Retinal pigment epithelial cell (primary cell): ENCODE measurements around the gene RB1.

Source experiments
- DNase-seq: peaks from one replicate; pipeline ENCODE4 v3.0.0-alpha.2; 2010; ENCODE audit warnings: low read depth
- H3K4me3 ChIP-seq: 2 replicates; pipeline ENCODE4 v1.5.1; 2011; ENCODE audit warnings: mild to moderate bottlenecking, low read length, control low read depth, moderate library complexity
- TF ChIP-seq, protein P1 (sequence below): conservative IDR thresholded peaks from 2 replicates; pipeline ENCODE4 v1.5.1; 2011; ENCODE audit warnings: low read depth, low read length, control low read depth, inconsistent platforms

Gene RB1

GRCh38 chr13:48380581-48380980 lies 77.0 kb downstream of the RB1 start:
- no peak for DNase-seq
- no peak overlapping the region for H3K4me3 ChIP-seq
- TF ChIP-seq, protein P1, sequence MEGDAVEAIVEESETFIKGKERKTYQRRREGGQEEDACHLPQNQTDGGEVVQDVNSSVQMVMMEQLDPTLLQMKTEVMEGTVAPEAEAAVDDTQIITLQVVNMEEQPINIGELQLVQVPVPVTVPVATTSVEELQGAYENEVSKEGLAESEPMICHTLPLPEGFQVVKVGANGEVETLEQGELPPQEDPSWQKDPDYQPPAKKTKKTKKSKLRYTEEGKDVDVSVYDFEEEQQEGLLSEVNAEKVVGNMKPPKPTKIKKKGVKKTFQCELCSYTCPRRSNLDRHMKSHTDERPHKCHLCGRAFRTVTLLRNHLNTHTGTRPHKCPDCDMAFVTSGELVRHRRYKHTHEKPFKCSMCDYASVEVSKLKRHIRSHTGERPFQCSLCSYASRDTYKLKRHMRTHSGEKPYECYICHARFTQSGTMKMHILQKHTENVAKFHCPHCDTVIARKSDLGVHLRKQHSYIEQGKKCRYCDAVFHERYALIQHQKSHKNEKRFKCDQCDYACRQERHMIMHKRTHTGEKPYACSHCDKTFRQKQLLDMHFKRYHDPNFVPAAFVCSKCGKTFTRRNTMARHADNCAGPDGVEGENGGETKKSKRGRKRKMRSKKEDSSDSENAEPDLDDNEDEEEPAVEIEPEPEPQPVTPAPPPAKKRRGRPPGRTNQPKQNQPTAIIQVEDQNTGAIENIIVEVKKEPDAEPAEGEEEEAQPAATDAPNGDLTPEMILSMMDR, result no peak

GRCh38 chr13:48383384-48383783 lies 79.8 kb downstream of the RB1 start:
- H3K4me3 ChIP-seq, result no peak overlapping the region
- TF ChIP-seq, protein P1, result no peak
- DNase-seq, result no peak

DNA sequence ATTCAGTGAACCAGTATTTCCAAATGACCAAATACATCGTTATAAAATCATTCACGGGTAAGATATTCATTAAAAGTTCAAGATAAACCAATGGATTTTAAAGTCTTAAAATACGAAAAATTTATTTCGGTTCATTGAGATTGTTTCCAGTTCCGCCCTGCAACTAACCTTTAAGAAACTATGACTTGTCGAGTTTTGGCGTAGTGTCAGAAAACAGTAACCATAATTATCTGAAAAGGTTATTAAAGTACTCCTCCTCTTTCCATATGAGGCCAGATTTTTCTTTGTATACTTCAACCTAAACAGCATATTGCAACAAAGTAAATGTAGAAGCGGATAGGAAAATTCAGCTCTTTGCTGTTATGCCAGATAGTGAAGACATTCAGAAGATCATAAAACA lies 83.3 kb downstream of the RB1 start:
- TF ChIP-seq, protein P1, result no peak
- H3K4me3 ChIP-seq, result no peak overlapping the region
- DNase-seq, result no peak

DNA sequence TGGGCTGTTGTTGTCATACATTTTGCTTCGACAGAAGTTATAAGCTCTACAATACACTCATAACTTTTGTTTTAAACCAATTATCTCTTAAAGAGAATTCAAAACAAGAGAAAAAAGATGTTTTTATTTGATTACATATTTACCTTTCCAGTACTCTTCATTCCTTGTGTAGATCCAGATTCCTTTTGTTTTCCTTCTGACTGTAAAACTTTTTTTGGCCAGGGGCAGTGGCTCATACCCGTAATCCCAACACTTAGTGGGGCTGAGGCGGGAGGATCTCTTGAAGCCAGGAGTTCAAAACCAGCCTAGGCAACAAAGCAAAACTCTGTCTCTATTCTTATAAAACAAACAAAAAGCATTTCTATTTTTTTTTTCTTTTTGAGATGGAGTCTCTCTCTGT lies 87.7 kb downstream of the RB1 start:
- DNase-seq, result no peak
- H3K4me3 ChIP-seq, result no peak overlapping the region
- TF ChIP-seq, protein P1, result no peak

- TF ChIP-seq, protein P1, result no peak
- H3K4me3 ChIP-seq, result no peak overlapping the region
- no peak for DNase-seq
Measured at GRCh38 chr13:48393030-48393697, 89.6 kb downstream of the RB1 start.

GRCh38 chr13:48393698-48394085 lies 90.1 kb downstream of the RB1 start:
- TF ChIP-seq, protein P1, result no peak
- H3K4me3 ChIP-seq, result no peak overlapping the region
- no peak for DNase-seq

- TF ChIP-seq, protein P1, result no peak
- DNase-seq, result no peak
- H3K4me3 ChIP-seq, result no peak overlapping the region
Measured at GRCh38 chr13:48397744-48398143, 94.2 kb downstream of the RB1 start.
